Transverse colon (tissue), 3 donors: Measurements from ENCODE around the gene GINS3.

ENCODE experiments used
- CTCF ChIP-seq, 5 experiments: fragments of 200-600 bp in 3 of 5; fragments of 450-650 bp in 2 of 5; sonication (generic) in 3 of 5; IDR thresholded peaks; 1 replicate in 2 of 5; 2 replicates in 3 of 5; pipeline ENCODE4 v1.5.1; 2016 to 2017; ENCODE audit warnings: antibody characterized with exemption in 5 of 5, inconsistent platforms in 3 of 5, mild to moderate bottlenecking in 2 of 5, moderate library complexity in 1 of 5
- POLR2A ChIP-seq: fragments of 450-650 bp; IDR thresholded peaks from one replicate; pipeline ENCODE4 v1.6.1; 2016; ENCODE audit warnings: antibody characterized with exemption, mild to moderate bottlenecking, moderate library complexity

DNA sequence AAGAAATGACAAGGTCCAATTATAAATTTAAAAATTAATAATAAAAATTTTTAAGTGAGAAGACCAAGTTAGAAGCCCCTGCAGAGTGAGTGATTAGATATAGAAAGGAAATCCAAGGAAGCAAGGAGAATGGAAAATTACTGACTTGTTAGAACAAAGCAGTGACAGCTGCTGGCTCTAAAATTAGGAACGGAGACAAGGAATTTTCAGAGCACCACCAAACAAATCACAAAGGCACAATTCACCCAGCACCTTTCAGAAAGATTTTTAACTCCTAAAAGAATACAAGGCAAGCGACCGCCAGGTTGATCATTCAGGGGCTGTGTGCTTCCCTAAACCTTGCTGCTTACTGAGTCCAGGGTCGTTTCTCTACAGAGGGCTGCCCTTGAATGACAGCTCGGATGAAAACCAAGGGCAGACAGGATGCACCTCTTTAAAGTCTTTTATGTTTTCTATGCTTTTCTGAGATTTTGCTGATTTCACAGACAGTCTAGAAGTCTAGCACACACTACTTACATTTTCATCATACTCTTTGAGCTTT, 45.4 kb upstream of the GINS3 start:
- TF ChIP-seq CTCF (IDR thresholded peaks at IDR 0.05) = no peak
- TF ChIP-seq POLR2A = no peak
